ENCODE data around the gene ATP6V1C2. TPM values are rescaled to one million over a fixed set of nuclear protein-coding genes. Genes with fewer than 3 reads are reported as not detected.
"Not testable (repeated sequence)": the region's sequence is repeated elsewhere in the genome, so short reads cannot be mapped to it uniquely, and the experiment has no call there.

The ATP6V1C2 gene
- total and polyA plus RNA-seq, 2 of the 4 experiments (the other 2 are of a cell fraction) = not detected

GRCh38 chr2:10780821-10781220 lies 59.4 kb downstream of the ATP6V1C2 start:
- H4K20me1 ChIP-seq (ENCODE audit: insufficient read depth, low read length); POLR2A ChIA-PET (ENCODE audit: unreplicated experiment); H3K4me2 ChIP-seq (ENCODE audit: low read depth, low read length); H2AK5ac ChIP-seq (ENCODE audit: low read depth, low read length); H3K9me1 ChIP-seq (ENCODE audit: insufficient read depth, low read length); H3K56ac ChIP-seq (ENCODE audit: extremely low read depth, insufficient read depth, low read length); H3K18ac ChIP-seq (ENCODE audit: low read depth, low read length); ATAC-seq (ENCODE audit: low read depth); H3K9me3 ChIP-seq (ENCODE audit: control insufficient read depth, insufficient read depth, low read length); H2BK20ac ChIP-seq (ENCODE audit: low read depth, low read length); H3K14ac ChIP-seq (replicated peaks; ENCODE audit: low read depth, low read length); intact Hi-C loops (cut with micrococcal nuclease); H3K4me1 ChIP-seq (ENCODE audit: control insufficient read depth, insufficient read depth, low read length); H4K8ac ChIP-seq (ENCODE audit: low read depth in 2 of 2, low read length in 2 of 2); H2BK5ac ChIP-seq (ENCODE audit: low read depth, low read length, poor library complexity, severe bottlenecking); H3K9ac ChIP-seq (ENCODE audit: low read depth, low read length); H4K5ac ChIP-seq (ENCODE audit: low read depth, low read length); BruUV-seq (replicated peaks); H2BK15ac ChIP-seq (ENCODE audit: low read depth, low read length); dilution Hi-C loops (cut with HindIII; ENCODE audit: low sequenced_read_pairs, unreplicated experiment); H2BK120ac ChIP-seq (ENCODE audit: low read depth, low read length); H3K4me3 ChIP-seq (ENCODE audit: insufficient read depth, low read depth, low read length); H3K27me3 ChIP-seq (ENCODE audit: control insufficient read depth, insufficient read depth, low read length); CTCF ChIA-PET; H2AK9ac ChIP-seq (replicated peaks; ENCODE audit: low read depth, low read length, poor library complexity); H2AFZ ChIP-seq (replicated peaks; ENCODE audit: low read length, poor library complexity); H3K27ac ChIP-seq (ENCODE audit: insufficient read depth, low read length); DNase-seq; H3K23ac ChIP-seq (ENCODE audit: low read depth, low read length); H3K4ac ChIP-seq (ENCODE audit: low read depth, low read length); in situ Hi-C loops (cut with MboI; ENCODE audit: low sequenced_read_pairs); H4K91ac ChIP-seq (ENCODE audit: insufficient read depth, low read depth, low read length): not testable (repeated sequence)
- WGBS, 2 experiments (ENCODE audit: extremely low coverage in 2 of 2, insufficient read length in 1 of 2) = no CpG with 5 or more reads among the region's 11 CpGs
- peaks cover 35% of the 10 kb centered on the region for H3K36me3 ChIP-seq (ENCODE audit: control insufficient read depth, insufficient read depth, low read length)
- peaks cover 5 to 15% of the 10 kb centered on the region in 2 experiments for H3K79me1 ChIP-seq (ENCODE audit: low read depth in 1 of 2, low read length in 2 of 2)
